K562 (cell line): ENCODE measurements around the gene THAP8. TPM values are rescaled to one million over a fixed set of nuclear protein-coding genes. Genes with fewer than 3 reads are reported as not detected.

Experiments
- CBX5 ChIP-seq: IDR thresholded peaks from 2 replicates; pipeline ENCODE4 v1.6.1; 2014; ENCODE audit warnings: low read depth, borderline replicate concordance
- DDX20 ChIP-seq: fragments of 450-650 bp; IDR thresholded peaks from 2 replicates; pipeline ENCODE4 v1.6.1; 2016; ENCODE audit warnings: missing genetic modification characterization, low read depth, mild to moderate bottlenecking, missing compliant biosample characterization, moderate library complexity
- E2F6 ChIP-seq, 2 experiments: IDR thresholded peaks; 2 replicates each; pipeline ENCODE4 v1.6.1; 2011; ENCODE audit warnings: borderline replicate concordance in 1 of 2, control low read depth in 1 of 2, low read depth in 1 of 2, low read length in 1 of 2, mild to moderate bottlenecking in 1 of 2, mixed read lengths in 1 of 2, moderate library complexity in 1 of 2; ENCODE audit not compliant: insufficient read depth in 1 of 2, insufficient read length in 1 of 2, poor library complexity in 1 of 2, severe bottlenecking in 1 of 2; ENCODE audit errors: extremely low read depth in 1 of 2
- EGR1 ChIP-seq: fragments of 450-650 bp; conservative IDR thresholded peaks from 2 replicates; pipeline ENCODE4 v1.6.1; 2017; ENCODE audit warnings: mild to moderate bottlenecking
- NFXL1 ChIP-seq: fragments of 450-650 bp; formaldehyde crosslinking; IDR thresholded peaks from 2 replicates; pipeline ENCODE4 v1.4.0; 2021; ENCODE audit warnings: mild to moderate bottlenecking
- PREB ChIP-seq: sonication (generic); formaldehyde crosslinking; IDR thresholded peaks from 2 replicates; pipeline ENCODE4 v1.8.1; 2023; ENCODE audit warnings: mild to moderate bottlenecking, missing genetic modification reagents
- PURB ChIP-seq: sonication (generic); formaldehyde crosslinking; IDR thresholded peaks from 2 replicates; pipeline ENCODE4 v1.9.0; 2021; ENCODE audit warnings: low read depth, mild to moderate bottlenecking, missing genetic modification reagents
- RFX7 ChIP-seq: fragments of 250-450 bp; sonication (Bioruptor Pico); IDR thresholded peaks from 2 replicates; pipeline ENCODE4 v1.5.1; 2021; ENCODE audit warnings: mild to moderate bottlenecking
- ZC3H4 ChIP-seq: sonication (generic); formaldehyde crosslinking; IDR thresholded peaks from 2 replicates; pipeline ENCODE4 v1.9.0; 2021; ENCODE audit warnings: missing genetic modification reagents, borderline replicate concordance
- ZNF134 ChIP-seq: fragments of 250-450 bp; sonication (Bioruptor Pico); conservative IDR thresholded peaks from 2 replicates; pipeline ENCODE4 v1.4.0; 2020
- ZNF175 ChIP-seq: fragments of 200-800 bp; sonication (Bioruptor generic); IDR thresholded peaks from 2 replicates; pipeline ENCODE4 v1.6.1; 2016; ENCODE audit warnings: low read depth, mild to moderate bottlenecking, missing genetic modification characterization, missing compliant biosample characterization
- ZNF395 ChIP-seq: fragments of 200-800 bp; sonication (Bioruptor generic); IDR thresholded peaks from 2 replicates; pipeline ENCODE4 v1.6.1; 2017; ENCODE audit warnings: missing genetic modification characterization, missing compliant biosample characterization
- polyA plus RNA-seq, 8 experiments: library from polyadenylated mRNA; depleted of rRNA in 4 of 8; stranded (reverse) in 5 of 8; unstranded in 3 of 8; fragments of >200 nt; fragmentation: Nextera tagmentation in 2 of 8; fragmentation: Illumina TruSeq in 1 of 8; extraction: Ambion mirVana in 2 of 8; extraction: Trizol in 1 of 8; gene quantifications; 2 replicates each; pipeline versions ENCODE4 v1.2.1 to v1.2.3, GENCODE V29; 2011 to 2014; ENCODE audit warnings: inconsistent platforms in 1 of 8, missing spikeins in 1 of 8
- total RNA-seq, 7 experiments: library from RNA; depleted of rRNA in 6 of 7; stranded (reverse); fragments of >200 nt in 6 of 7; fragmentation: Illumina TruSeq in 2 of 7; extraction: Trizol in 2 of 7; gene quantifications; 2 replicates each; pipeline versions ENCODE4 v1.2.1 to v1.2.3, GENCODE V29; 2011 to 2021; ENCODE audit warnings: low replicate concordance in 1 of 7
- TF ChIP-seq, protein P1 (sequence below): fragments of 450-650 bp; IDR thresholded peaks from 2 replicates; pipeline ENCODE4 v1.7.1; 2018; ENCODE audit warnings: mild to moderate bottlenecking, low read depth; ENCODE audit not compliant: partially characterized antibody
- TF ChIP-seq, protein P2 (sequence below): sonication (generic); formaldehyde crosslinking; IDR thresholded peaks from 2 replicates; pipeline ENCODE4 v1.8.0; 2022; ENCODE audit warnings: mild to moderate bottlenecking, missing genetic modification reagents

The THAP8 gene
- total and polyA plus RNA-seq, 9 of the 15 experiments (the other 6 are each of a cell fraction or from before 2014, with no cell fraction given) = 0.11 to 2.0 (median 0.94) TPM

- no peak for TF ChIP-seq ZNF175 (CRISPR knock-in tag)
- TF ChIP-seq ZC3H4 (CRISPR knock-in tag) = no peak
- peak; percentile 63 to 77 for TF ChIP-seq E2F6 (IDR thresholded peaks at IDR 0.05; ENCODE audit: borderline replicate concordance in 1 of 2, extremely low read depth in 1 of 2, insufficient read depth in 1 of 2, insufficient read length in 1 of 2, low read depth in 1 of 2, low read length in 1 of 2, poor library complexity in 1 of 2, severe bottlenecking in 1 of 2)
- peak; percentile 88 for TF ChIP-seq EGR1
- no peak for TF ChIP-seq RFX7 (CRISPR knock-in tag)
- no peak for TF ChIP-seq DDX20
- TF ChIP-seq CBX5 = no peak
- TF ChIP-seq, protein P1, sequence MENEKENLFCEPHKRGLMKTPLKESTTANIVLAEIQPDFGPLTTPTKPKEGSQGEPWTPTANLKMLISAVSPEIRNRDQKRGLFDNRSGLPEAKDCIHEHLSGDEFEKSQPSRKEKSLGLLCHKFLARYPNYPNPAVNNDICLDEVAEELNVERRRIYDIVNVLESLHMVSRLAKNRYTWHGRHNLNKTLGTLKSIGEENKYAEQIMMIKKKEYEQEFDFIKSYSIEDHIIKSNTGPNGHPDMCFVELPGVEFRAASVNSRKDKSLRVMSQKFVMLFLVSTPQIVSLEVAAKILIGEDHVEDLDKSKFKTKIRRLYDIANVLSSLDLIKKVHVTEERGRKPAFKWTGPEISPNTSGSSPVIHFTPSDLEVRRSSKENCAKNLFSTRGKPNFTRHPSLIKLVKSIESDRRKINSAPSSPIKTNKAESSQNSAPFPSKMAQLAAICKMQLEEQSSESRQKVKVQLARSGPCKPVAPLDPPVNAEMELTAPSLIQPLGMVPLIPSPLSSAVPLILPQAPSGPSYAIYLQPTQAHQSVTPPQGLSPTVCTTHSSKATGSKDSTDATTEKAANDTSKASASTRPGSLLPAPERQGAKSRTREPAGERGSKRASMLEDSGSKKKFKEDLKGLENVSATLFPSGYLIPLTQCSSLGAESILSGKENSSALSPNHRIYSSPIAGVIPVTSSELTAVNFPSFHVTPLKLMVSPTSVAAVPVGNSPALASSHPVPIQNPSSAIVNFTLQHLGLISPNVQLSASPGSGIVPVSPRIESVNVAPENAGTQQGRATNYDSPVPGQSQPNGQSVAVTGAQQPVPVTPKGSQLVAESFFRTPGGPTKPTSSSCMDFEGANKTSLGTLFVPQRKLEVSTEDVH = peak; percentile 88
- TF ChIP-seq, protein P2, sequence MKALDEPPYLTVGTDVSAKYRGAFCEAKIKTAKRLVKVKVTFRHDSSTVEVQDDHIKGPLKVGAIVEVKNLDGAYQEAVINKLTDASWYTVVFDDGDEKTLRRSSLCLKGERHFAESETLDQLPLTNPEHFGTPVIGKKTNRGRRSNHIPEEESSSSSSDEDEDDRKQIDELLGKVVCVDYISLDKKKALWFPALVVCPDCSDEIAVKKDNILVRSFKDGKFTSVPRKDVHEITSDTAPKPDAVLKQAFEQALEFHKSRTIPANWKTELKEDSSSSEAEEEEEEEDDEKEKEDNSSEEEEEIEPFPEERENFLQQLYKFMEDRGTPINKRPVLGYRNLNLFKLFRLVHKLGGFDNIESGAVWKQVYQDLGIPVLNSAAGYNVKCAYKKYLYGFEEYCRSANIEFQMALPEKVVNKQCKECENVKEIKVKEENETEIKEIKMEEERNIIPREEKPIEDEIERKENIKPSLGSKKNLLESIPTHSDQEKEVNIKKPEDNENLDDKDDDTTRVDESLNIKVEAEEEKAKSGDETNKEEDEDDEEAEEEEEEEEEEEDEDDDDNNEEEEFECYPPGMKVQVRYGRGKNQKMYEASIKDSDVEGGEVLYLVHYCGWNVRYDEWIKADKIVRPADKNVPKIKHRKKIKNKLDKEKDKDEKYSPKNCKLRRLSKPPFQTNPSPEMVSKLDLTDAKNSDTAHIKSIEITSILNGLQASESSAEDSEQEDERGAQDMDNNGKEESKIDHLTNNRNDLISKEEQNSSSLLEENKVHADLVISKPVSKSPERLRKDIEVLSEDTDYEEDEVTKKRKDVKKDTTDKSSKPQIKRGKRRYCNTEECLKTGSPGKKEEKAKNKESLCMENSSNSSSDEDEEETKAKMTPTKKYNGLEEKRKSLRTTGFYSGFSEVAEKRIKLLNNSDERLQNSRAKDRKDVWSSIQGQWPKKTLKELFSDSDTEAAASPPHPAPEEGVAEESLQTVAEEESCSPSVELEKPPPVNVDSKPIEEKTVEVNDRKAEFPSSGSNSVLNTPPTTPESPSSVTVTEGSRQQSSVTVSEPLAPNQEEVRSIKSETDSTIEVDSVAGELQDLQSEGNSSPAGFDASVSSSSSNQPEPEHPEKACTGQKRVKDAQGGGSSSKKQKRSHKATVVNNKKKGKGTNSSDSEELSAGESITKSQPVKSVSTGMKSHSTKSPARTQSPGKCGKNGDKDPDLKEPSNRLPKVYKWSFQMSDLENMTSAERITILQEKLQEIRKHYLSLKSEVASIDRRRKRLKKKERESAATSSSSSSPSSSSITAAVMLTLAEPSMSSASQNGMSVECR (CRISPR knock-in tag) = peak; percentile 93
- no peak for TF ChIP-seq PURB (CRISPR knock-in tag)
- TF ChIP-seq ZNF395 (CRISPR knock-in tag) = no peak; the same call in 1 of the 2 replicates
- TF ChIP-seq NFXL1 = no peak
- no peak for TF ChIP-seq PREB (CRISPR knock-in tag)
- TF ChIP-seq ZNF134 (CRISPR knock-in tag) = no peak
Observed at GRCh38 chr19:35995048-35995993, 58.8 kb downstream of the THAP8 start, which contains the start of gene SDHAF1 (continued).
